A673 (cell line): ENCODE data around the gene PSMD13. TPM values are rescaled to one million over a fixed set of nuclear protein-coding genes. Genes with fewer than 3 reads are reported as not detected.
A peak's percentile ranks its signal among the peaks of the same experiment; 100 is the strongest.
"Not testable (repeated sequence)": the region's sequence is repeated elsewhere in the genome, so short reads cannot be mapped to it uniquely, and the experiment has no call there.

Experiments used
- BruUV-seq: library from RNA; stranded (reverse); fragments of 400-500 nt; replicated peaks from 2 replicates; lab custom pipeline; 2021; lab: Mats Ljungman, UMichigan
- CTCF ChIA-PET: fragments of 300-600 bp; sonication (Branson Sonifier 250); formaldehyde crosslinking; loops from one replicate; lab custom pipeline; 2022; ENCODE audit warnings: antibody characterized with exemption; lab: Charles Lee
- POLR2A ChIA-PET: fragments of 300-600 bp; sonication (Branson Sonifier 250); formaldehyde crosslinking; loops from one replicate; lab custom pipeline; 2022; ENCODE audit warnings: antibody characterized with exemption; ENCODE audit not compliant: low non-redundant PET; lab: Charles Lee
- DNase-seq: peaks from one replicate; pipeline ENCODE4 v3.0.0-alpha.2; 2015; ENCODE audit warnings: low spot score
- H3K27ac ChIP-seq: fragments of 200-600 bp; sonication (generic); 2 replicates; pipeline ENCODE4 v1.5.1; 2016; ENCODE audit warnings: mixed run types, low read depth, mild to moderate bottlenecking, mixed read lengths, antibody characterized with exemption, low read length; ENCODE audit not compliant: poor library complexity, severe bottlenecking
- H3K27me3 ChIP-seq: fragments of 200-600 bp; sonication (generic); replicated peaks from 2 replicates; pipeline ENCODE4 v1.6.1; 2017; ENCODE audit warnings: mixed run types, low read depth, mild to moderate bottlenecking, mixed read lengths, antibody characterized with exemption, low read length; ENCODE audit not compliant: insufficient read depth, poor library complexity
- H3K36me3 ChIP-seq: fragments of 200-600 bp; sonication (generic); 2 replicates; pipeline ENCODE4 v1.6.1; 2016; ENCODE audit warnings: mixed run types, mild to moderate bottlenecking, mixed read lengths, antibody characterized with exemption, low read length; ENCODE audit not compliant: insufficient read depth, poor library complexity, severe bottlenecking
- H3K4me1 ChIP-seq: fragments of 200-600 bp; sonication (generic); 2 replicates; pipeline ENCODE4 v1.6.1; 2017; ENCODE audit warnings: mixed run types, mild to moderate bottlenecking, mixed read lengths, antibody characterized with exemption, low read length; ENCODE audit not compliant: insufficient read depth, poor library complexity, severe bottlenecking
- H3K4me3 ChIP-seq: fragments of 200-600 bp; sonication (generic); 2 replicates; pipeline ENCODE4 v1.5.1; 2016; ENCODE audit warnings: low read depth, mixed run types, mild to moderate bottlenecking, mixed read lengths, low read length; ENCODE audit not compliant: poor library complexity, severe bottlenecking
- H3K9me3 ChIP-seq: fragments of 200-600 bp; sonication (generic); 2 replicates; pipeline ENCODE4 v1.6.1; 2016; ENCODE audit warnings: mixed run types, low read depth, mild to moderate bottlenecking, mixed read lengths, antibody characterized with exemption, low read length; ENCODE audit not compliant: poor library complexity, severe bottlenecking
- EZH2 ChIP-seq: fragments of 200-600 bp; sonication (generic); IDR thresholded peaks from 2 replicates; pipeline ENCODE4 v1.6.1; 2017; ENCODE audit warnings: borderline replicate concordance, low read depth, mild to moderate bottlenecking, mixed read lengths, antibody characterized with exemption, low read length; ENCODE audit not compliant: poor library complexity, severe bottlenecking
- intact Hi-C: fragments of 100-400 bp; cut with micrococcal nuclease; formaldehyde crosslinking; loops from one replicate; pipeline ENCODE4 v1.10.0; 2022; ENCODE audit not compliant: unreplicated experiment
- total RNA-seq: library from RNA; stranded (reverse); gene quantifications from 2 replicates; pipeline ENCODE4 v1.2.3, GENCODE V29; 2021
- TF ChIP-seq, protein P1 (sequence below): fragments of 300-800, 200-600 bp; sonication (generic); conservative IDR thresholded peaks from 2 replicates; pipeline ENCODE4 v1.5.1; 2017; ENCODE audit warnings: low read depth, mild to moderate bottlenecking, antibody characterized with exemption, low read length, moderate library complexity, mixed read lengths

The PSMD13 gene
- total RNA-seq, 1 experiment from 2014 or later = 199 TPM

DNA sequence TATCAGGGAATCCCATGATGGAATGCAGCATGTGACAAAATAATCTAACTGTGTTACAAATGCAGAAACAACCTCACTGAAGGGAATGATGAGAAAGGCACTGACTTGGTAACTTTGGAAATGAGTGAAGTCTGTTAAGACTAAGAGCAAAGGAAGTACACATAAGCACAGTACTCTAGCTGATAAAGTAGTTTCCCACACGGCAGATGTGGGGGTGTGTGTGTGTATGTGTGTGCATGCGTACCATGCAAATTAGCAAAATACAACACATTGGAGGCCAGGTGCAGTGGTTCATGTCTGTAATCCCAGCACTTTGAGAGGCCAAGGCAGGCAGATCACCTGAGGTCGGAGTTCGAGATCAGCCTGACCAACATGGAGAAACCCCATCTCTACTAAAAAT lies 24.8 kb downstream of the PSMD13 start:
- DNase-seq = no peak
- Histone ChIP-seq H3K36me3 (no peaks in the 10 kb centered on the region), H3K4me3 (no peak overlapping the region), H3K4me1 (no peaks in the 10 kb centered on the region), H3K9me3 (no peaks in the 10 kb centered on the region), H3K27me3 (no peaks in the 10 kb centered on the region), H3K27ac (no peak overlapping the region)
- no TSS peak for BruUV-seq
- intact Hi-C loops = no loop called here
- TF ChIP-seq EZH2 = no peak
- TF ChIP-seq, protein P1, sequence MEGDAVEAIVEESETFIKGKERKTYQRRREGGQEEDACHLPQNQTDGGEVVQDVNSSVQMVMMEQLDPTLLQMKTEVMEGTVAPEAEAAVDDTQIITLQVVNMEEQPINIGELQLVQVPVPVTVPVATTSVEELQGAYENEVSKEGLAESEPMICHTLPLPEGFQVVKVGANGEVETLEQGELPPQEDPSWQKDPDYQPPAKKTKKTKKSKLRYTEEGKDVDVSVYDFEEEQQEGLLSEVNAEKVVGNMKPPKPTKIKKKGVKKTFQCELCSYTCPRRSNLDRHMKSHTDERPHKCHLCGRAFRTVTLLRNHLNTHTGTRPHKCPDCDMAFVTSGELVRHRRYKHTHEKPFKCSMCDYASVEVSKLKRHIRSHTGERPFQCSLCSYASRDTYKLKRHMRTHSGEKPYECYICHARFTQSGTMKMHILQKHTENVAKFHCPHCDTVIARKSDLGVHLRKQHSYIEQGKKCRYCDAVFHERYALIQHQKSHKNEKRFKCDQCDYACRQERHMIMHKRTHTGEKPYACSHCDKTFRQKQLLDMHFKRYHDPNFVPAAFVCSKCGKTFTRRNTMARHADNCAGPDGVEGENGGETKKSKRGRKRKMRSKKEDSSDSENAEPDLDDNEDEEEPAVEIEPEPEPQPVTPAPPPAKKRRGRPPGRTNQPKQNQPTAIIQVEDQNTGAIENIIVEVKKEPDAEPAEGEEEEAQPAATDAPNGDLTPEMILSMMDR = no peak
- POLR2A ChIA-PET = no interaction called here
- CTCF ChIA-PET = no interaction called here

DNA sequence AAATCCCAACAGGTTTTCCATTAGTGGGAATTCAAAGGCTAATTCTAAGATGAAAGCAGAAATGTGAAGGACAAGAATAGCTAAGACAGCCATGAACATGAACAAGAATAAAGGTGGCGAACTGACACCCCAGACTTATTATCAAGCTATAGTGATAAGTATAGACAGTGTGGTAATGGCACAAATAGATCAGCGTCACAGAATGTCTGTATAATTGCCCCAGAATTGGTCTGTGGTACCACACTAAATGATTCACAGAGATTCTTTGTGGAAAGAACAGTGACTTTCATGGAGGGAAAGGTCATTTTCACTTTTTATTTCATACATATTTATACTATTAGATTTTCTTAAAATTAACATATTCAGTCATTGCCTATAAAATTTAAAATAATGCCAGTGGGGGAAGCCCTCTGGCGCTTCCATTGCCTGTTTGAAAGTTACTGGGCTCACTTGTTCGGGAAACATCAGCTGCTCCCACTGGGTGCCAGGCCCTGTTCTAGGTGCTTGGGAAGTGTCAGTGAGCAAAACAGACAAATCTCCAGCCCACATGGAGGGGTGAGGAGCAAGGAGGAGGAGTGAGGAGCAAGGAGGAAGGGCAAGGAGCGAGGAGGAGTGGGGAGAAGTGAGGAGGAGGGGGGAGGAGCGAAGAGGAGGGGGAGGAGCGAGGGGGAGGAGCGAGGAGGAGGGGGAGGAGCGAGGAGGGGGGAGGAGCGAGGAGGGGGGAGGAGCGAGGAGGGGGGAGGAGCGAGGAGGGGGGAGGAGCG lies 30.1 kb downstream of the PSMD13 start:
- intact Hi-C loops = no loop called here
- Histone ChIP-seq H3K36me3 (no peaks in the 10 kb centered on the region), H3K4me1 (no peaks in the 10 kb centered on the region), H3K27ac (no peak overlapping the region), H3K27me3 (no peaks in the 10 kb centered on the region), H3K9me3 (no peaks in the 10 kb centered on the region), H3K4me3 (no peak overlapping the region)
- no peak for DNase-seq
- ChIA-PET POLR2A (interaction anchor here (0.6 kb wide), 1 partner anchor 125 kb away, joined by 3 read pairs; no protein-coding TSS in a partner anchor), CTCF (no interaction called here)
- no TSS peak for BruUV-seq
- TF ChIP-seq, protein P1 = no peak
- no peak for TF ChIP-seq EZH2

DNA sequence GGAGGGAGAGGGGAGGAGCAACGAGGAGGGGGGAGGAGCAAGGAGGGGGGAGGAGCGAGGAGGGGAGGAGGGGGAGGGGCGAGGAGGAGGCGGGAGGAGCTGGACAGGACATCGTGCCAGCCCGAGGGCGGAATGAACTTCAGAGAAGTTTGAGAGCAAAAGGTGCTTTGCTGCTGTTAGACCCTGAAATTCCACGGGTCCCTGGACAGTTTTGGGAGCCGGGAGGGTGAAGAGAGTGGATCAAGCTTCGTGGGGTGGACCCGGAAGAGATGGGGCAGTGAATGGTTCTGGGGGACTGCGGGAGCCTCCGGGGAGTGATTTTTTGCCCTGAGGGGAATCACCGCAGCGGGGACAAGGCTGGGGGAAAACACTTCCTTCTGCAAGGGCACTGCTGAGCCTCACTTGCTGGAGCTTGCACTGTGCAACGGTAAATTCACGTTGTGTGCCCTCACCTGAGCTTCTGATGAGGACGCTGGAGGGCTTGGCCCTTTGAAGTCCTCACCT lies 30.8 kb downstream of the PSMD13 start:
- BruUV-seq = no TSS peak
- Histone ChIP-seq H3K9me3 (no peaks in the 10 kb centered on the region), H3K4me1 (no peaks in the 10 kb centered on the region), H3K36me3 (no peaks in the 10 kb centered on the region), H3K4me3 (no peak overlapping the region), H3K27ac (no peak overlapping the region), H3K27me3 (no peaks in the 10 kb centered on the region)
- POLR2A ChIA-PET = no interaction called here
- DNase-seq = no peak
- CTCF ChIA-PET = no interaction called here
- TF ChIP-seq, protein P1 = no peak
- no peak for TF ChIP-seq EZH2
- intact Hi-C loops = no loop called here

DNA sequence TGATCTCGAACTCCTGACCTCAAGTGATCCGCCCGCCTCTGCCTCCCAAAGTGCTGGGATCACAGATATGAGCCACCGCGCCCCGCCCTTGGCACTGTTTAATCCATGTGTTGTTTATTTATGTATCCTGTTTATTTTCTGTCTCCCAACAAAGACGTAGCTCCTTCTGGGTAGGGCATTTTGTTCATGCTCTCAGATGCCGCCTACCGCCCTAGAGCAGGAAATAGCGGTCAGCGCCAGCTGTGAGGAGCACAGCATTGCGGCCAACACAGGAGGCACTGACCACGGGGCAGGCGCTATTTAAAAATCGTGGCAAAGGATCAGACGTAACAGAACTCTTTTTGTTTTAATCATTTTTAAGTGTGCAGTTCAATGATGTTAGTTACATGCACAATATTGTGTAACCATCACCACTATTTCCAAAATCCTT lies 32.0 kb downstream of the PSMD13 start:
- H3K27ac ChIP-seq, H3K36me3 ChIP-seq, H3K27me3 ChIP-seq, CTCF ChIA-PET, POLR2A ChIA-PET, BruUV-seq, H3K4me1 ChIP-seq, intact Hi-C loops, DNase-seq, H3K9me3 ChIP-seq: not testable (repeated sequence)
- H3K4me3 ChIP-seq = peak overlapping the region; percentile 36
